ENCODE measurements around the gene PCNX1. TPM values are rescaled to one million over a fixed set of nuclear protein-coding genes. Genes with fewer than 3 reads are reported as not detected.
"Not testable (repeated sequence)": the region's sequence is repeated elsewhere in the genome, so short reads cannot be mapped to it uniquely, and the experiment has no call there.

PCNX1 gene
- total RNA-seq, 1 donor from 2014 or later, result 56.0 TPM

DNA sequence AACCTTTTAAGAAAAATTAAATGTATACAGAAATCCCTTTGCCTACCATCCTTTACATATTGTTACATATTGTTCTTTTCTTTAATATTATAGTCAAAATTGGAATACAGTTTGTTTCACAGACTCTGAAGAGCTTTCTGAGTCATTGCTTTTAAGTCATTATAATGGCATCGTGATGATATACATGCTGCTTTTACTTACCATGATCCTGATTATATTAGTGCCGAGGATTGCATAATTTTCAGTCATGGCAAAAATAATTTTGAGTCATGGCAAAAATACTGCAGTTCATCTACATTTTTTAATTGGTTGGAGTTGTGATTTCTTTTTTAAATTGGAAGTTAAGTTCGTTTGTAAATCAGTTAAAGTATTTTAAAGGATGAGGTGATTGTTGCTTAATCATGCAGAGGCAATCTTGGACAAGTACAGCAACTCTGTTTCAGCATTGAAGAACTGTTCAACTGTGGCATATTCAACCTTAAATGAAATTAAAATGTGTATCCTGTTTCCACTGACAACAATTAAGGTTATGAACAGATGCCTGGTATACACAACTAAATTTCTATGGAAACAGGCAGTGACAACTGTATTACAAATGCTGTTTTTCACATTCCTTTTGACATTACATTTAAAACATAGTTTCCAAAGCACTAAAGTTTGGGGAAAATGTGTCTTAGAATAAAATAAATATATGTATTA, 142.3 kb downstream of the PCNX1 start:
- intact Hi-C loops (cut with micrococcal nuclease), result no loop called here
- H3K27ac Mint-ChIP-seq, result no peak overlapping the region
- H3K36me3 Mint-ChIP-seq (ENCODE audit: low read depth), result peaks cover 36% of the 10 kb centered on the region
- H3K4me1 Mint-ChIP-seq, result no peaks in the 10 kb centered on the region
- no peaks in the 10 kb centered on the region for H3K9me3 Mint-ChIP-seq
- H3K27me3 Mint-ChIP-seq, result no peaks in the 10 kb centered on the region
- H3K4me3 Mint-ChIP-seq, result no peak overlapping the region
- no peak for DNase-seq

DNA sequence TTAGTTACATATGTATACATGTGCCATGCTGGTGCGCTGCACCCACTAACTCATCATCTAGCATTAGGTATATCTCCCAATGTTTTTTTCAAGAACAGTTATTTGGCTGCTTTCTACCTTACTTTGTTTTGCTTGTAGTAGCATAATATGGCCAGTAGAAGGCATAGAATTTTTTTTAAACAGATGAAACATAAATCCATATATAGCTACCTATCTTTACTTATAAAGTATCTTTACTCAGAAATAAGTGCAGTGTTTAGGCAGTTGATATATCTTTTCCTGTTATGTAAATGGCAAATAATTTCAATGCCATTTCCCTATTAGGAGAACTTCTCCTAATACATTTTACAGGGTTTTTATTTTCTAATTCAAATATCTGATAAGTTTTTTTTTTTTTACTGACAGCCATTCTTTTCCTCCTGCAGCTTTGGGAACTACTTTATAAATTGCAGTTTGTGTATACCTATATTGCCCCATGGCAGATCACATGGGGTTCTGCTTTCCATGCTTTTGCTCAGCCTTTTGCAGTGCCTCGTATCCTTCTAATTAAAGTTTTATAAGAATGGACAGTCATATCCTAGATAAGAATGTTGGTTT, 143.1 kb downstream of the PCNX1 start:
- no peaks in the 10 kb centered on the region for H3K9me3 Mint-ChIP-seq
- H3K4me1 Mint-ChIP-seq, result no peaks in the 10 kb centered on the region
- no peaks in the 10 kb centered on the region for H3K27me3 Mint-ChIP-seq
- DNase-seq, result no peak
- H3K4me3 Mint-ChIP-seq, result no peak overlapping the region
- H3K36me3 Mint-ChIP-seq (ENCODE audit: low read depth), result peaks cover 34% of the 10 kb centered on the region
- H3K27ac Mint-ChIP-seq, result no peak overlapping the region
- intact Hi-C loops (cut with micrococcal nuclease), result no loop called here

DNA sequence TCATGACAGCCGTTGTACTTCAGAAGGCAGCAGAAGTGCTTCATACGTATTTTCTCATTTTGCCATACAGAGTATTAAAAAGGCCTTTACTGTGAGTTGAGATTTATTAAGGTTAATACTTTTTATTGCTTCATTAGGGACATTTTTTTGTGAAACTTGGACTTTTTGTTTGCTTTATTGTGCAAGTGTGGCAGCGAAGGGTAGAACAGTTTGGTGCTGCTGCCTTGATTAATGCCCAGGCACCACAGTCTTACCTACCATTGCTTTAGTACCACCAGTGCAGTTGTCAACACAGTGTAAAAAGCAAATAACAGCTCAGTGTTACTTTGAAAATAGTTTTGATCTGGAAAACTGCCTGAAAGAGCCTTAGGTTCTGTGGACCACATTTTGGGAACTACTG, 147.4 kb downstream of the PCNX1 start:
- intact Hi-C loops (cut with micrococcal nuclease), result no loop called here
- no peaks in the 10 kb centered on the region for H3K27me3 Mint-ChIP-seq
- H3K9me3 Mint-ChIP-seq, result no peaks in the 10 kb centered on the region
- peaks cover 44% of the 10 kb centered on the region for H3K36me3 Mint-ChIP-seq (ENCODE audit: low read depth)
- no peaks in the 10 kb centered on the region for H3K4me1 Mint-ChIP-seq
- DNase-seq, result no peak
- H3K27ac Mint-ChIP-seq, result no peak overlapping the region
- H3K4me3 Mint-ChIP-seq, result no peak overlapping the region

DNA sequence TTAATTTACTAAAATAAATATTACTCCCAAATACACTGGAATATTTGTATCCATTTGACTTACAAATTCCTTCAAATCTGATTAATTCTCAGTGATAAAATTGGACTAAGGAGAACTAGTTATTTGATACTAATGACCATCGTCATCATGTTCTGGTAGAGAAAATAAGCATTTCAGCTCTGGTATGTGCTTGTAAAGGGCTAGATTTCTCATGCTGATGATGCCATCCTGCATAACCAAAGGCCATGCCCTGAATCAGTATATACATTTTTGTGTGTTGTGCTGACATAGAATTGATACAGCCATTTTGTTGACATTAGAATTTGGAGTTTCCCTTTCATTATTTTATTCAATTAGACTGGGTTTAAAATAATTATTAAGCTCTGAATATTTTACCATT, 148.9 kb downstream of the PCNX1 start:
- intact Hi-C loops (cut with micrococcal nuclease), result no loop called here
- H3K36me3 Mint-ChIP-seq (ENCODE audit: low read depth), result peaks cover 54% of the 10 kb centered on the region
- H3K9me3 Mint-ChIP-seq, result no peaks in the 10 kb centered on the region
- no peak overlapping the region for H3K4me3 Mint-ChIP-seq
- no peaks in the 10 kb centered on the region for H3K27me3 Mint-ChIP-seq
- DNase-seq, result no peak
- H3K27ac Mint-ChIP-seq, result no peak overlapping the region
- no peaks in the 10 kb centered on the region for H3K4me1 Mint-ChIP-seq

DNA sequence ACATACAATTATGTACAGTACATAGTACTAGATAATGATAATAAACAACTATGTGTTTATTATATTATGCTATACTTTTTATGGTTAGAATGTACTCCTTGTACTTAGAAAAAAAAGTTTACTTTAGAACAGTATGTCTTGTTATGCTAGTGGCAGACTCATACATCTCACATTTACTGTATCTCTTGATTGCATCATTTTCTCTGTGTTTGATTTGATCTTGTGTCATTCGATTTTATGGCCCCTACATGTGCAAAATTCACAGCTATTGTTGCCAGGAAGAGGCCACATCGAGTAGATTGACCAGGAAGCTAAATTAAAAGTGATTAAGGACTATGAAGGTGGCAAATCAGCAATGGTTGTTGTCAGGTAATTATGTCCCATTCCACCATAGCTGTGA, 153.0 kb downstream of the PCNX1 start:
- H3K27ac Mint-ChIP-seq, result no peak overlapping the region
- peaks cover 67% of the 10 kb centered on the region for H3K36me3 Mint-ChIP-seq (ENCODE audit: low read depth)
- H3K27me3 Mint-ChIP-seq, result no peaks in the 10 kb centered on the region
- H3K4me1 Mint-ChIP-seq, result no peaks in the 10 kb centered on the region
- H3K9me3 Mint-ChIP-seq, result peaks cover 3% of the 10 kb centered on the region
- no peak overlapping the region for H3K4me3 Mint-ChIP-seq
- no peak for DNase-seq
- intact Hi-C loops (cut with micrococcal nuclease), result no loop called here

DNA sequence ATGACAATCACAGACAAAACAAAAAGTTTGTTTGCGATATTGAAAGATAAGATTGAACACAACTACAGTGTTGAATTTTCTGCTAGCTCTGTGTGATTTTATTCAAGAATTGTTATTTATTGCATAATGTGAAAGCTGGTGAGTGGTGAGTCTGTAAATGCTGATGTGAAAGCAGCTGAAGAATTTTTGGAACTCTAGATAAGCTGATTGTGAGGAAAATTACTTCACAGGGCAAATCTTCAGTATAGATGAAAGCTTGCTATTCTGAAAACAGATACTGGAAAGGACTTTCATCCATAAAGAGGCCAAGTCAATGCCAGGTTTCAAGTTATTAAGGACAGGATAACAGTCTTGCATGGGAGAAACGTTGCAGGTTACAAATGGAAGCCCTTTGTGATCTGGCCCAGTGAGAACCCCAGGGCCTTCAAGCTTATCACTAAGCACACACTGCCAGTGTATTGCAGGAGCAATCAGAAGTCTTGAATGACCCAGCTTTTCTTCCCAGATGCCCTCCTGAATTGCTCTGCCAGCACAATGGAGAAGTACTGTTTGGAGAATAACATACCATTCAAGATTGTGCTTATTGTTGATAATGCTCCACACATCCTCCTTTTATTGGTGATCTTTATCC, 153.7 kb downstream of the PCNX1 start:
- Mint-ChIP-seq H3K27me3 (no peaks in the 10 kb centered on the region), H3K27ac (no peak overlapping the region), H3K4me1 (no peaks in the 10 kb centered on the region), H3K36me3 (ENCODE audit: low read depth) (peaks cover 74% of the 10 kb centered on the region), H3K4me3 (no peak overlapping the region), H3K9me3 (peaks cover 7% of the 10 kb centered on the region)
- intact Hi-C loops (cut with micrococcal nuclease), result no loop called here
- no peak for DNase-seq

DNA sequence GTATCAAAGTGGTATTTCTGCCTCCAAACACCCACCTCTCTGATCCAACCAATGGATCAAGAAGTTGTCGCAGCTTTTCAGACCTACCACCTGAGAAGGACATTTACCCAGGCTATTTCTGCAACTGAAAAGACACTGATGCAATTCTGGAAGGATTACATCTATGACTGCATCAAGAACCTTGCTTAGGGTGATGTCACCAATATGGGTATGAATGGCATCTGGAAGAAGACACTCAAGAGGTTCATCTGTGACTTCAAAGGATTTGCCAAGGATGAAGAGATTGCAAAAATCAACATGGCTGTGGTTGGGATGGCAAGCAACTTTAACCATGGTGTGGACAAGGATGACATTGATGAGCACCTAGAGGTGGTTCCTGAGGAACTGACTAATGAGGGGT, 154.2 kb downstream of the PCNX1 start:
- H3K27ac Mint-ChIP-seq, result no peak overlapping the region
- intact Hi-C loops (cut with micrococcal nuclease), result no loop called here
- H3K27me3 Mint-ChIP-seq, result no peaks in the 10 kb centered on the region

DNA sequence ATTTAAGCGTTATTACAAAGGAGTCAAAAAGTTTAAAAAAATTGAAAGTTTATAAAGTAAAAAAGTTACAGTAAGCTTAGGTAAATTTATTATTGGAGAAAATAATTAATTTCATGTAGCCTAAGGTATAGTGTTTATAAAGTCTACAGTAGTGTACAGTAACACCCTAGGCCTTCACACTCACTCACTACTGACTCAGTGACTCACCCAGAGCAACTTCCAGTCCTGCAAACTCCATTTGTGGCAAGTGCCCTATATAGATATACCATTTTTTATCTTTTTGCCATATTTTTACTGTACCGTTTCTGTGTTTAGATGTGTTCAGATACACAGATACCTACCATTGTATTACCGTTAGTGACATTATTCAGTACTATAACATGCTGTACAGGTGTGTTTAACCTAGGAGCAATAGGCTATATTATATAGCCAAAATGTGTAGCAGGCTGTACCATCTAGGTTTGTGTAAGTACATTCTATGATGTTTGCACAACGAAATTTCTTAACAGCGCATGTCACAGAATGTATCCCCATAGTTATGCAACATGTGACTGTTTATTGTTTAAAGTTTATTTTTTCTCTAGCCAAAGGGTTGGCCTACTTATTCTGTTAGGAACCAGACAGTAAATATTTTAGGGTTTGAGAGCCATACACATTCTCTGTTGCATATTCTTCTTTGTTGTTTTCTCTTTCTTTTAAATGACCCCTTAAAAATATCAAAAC, 155.5 kb downstream of the PCNX1 start:
- no peaks in the 10 kb centered on the region for H3K4me1 Mint-ChIP-seq
- no peak for DNase-seq
- H3K27ac Mint-ChIP-seq, result no peak overlapping the region
- H3K27me3 Mint-ChIP-seq, result no peaks in the 10 kb centered on the region
- peaks cover 81% of the 10 kb centered on the region for H3K36me3 Mint-ChIP-seq (ENCODE audit: low read depth)
- intact Hi-C loops (cut with micrococcal nuclease), result no loop called here
- no peak overlapping the region for H3K4me3 Mint-ChIP-seq
- H3K9me3 Mint-ChIP-seq, result peaks cover 7% of the 10 kb centered on the region

More for the DNA sequence above, 154.2 kb downstream of the PCNX1 start:
- Mint-ChIP-seq H3K4me1 (no peaks in the 10 kb centered on the region), H3K4me3 (no peak overlapping the region), H3K36me3 (ENCODE audit: low read depth) (peaks cover 79% of the 10 kb centered on the region), H3K9me3 (peaks cover 7% of the 10 kb centered on the region)
- no peak for DNase-seq

DNA sequence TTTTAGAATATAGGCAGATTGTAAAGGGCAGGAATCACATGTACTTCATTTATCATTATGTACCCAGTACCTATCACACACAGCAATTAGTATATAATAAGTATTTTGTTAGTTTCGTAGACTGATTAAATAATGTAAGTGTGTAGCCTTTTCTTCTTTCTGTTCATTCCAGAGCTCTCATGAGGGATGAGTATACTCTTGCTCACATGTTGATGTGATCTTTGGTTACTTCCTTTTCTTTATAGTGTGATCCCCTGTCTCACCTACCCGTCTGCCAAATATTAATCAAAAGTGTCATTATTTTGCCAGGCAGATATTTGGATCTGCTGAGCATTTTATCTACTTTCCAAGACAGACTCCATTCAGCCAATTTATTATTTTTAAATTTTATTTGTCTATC, 156.1 kb downstream of the PCNX1 start:
- no peak for DNase-seq
- Mint-ChIP-seq H3K27ac (no peak overlapping the region), H3K4me1 (no peaks in the 10 kb centered on the region), H3K27me3 (no peaks in the 10 kb centered on the region), H3K4me3 (no peak overlapping the region), H3K36me3 (ENCODE audit: low read depth) (peaks cover 75% of the 10 kb centered on the region), H3K9me3 (peaks cover 7% of the 10 kb centered on the region)
- intact Hi-C loops (cut with micrococcal nuclease), result no loop called here

DNA sequence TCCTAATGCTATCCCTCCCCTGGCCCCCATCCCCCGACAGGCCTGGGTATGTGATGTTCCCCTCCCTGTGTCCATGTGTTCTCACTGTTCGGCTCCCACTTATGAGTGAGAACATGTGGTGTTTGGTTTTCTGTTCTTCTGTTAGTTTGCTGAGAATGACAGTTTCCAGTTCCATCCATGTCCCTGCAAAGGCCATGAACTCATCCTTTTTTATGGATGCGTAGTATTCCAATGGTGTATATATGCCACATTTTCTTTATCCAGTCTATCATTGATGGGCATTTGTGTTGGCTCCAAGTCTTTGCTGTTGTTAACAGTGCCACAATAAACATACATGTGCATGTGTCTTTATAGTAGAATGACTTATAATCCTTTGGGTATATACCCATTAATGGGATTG, 157.5 kb downstream of the PCNX1 start:
- H3K4me3 Mint-ChIP-seq; DNase-seq; intact Hi-C loops (cut with micrococcal nuclease); H3K9me3 Mint-ChIP-seq; H3K4me1 Mint-ChIP-seq; H3K27me3 Mint-ChIP-seq; H3K27ac Mint-ChIP-seq: not testable (repeated sequence)
- H3K36me3 Mint-ChIP-seq (ENCODE audit: low read depth), result peaks cover 67% of the 10 kb centered on the region

DNA sequence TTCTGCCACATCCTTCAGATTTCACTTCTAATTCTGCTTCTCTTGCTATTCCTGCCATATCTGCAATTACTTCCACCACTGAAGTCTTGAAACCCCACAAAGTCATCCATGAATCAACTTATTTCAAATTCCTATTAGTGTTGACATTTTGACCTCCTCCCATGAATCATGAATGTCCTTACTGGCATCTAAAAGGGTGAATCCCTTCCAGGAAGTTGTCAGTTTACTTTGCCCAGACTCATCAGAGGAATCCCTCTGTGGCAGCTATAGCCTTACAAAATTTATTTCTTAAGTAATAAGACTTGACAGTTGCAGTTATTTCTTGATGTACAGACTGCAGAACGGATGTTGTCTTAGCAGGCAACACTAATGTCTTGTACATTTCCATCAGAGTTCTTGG, 162.9 kb downstream of the PCNX1 start:
- Mint-ChIP-seq H3K4me1 (peaks cover 16% of the 10 kb centered on the region), H3K27me3 (no peaks in the 10 kb centered on the region), H3K9me3 (peaks cover 5% of the 10 kb centered on the region), H3K36me3 (ENCODE audit: low read depth) (peaks cover 64% of the 10 kb centered on the region), H3K27ac (no peak overlapping the region), H3K4me3 (no peak overlapping the region)
- intact Hi-C loops (cut with micrococcal nuclease), result no loop called here
- no peak for DNase-seq

DNA sequence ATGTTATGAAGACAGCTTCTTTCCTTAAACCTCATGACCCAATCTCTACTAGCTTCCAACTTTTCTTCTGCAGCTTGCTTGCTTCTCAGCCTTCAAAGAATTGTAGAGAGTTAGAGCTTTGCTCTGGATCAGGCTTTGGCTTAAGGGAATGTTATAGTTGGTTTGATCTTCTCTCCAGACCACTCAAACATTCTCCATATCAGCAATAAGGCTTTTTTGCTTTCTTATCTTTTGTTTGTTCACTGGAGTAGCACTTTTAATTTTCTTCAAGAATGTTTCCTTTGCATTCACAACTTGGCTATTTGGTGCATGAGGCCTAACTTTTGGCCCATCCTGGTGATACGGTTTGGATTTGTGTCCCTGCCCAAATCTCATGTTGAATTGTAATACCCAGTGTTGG, 163.8 kb downstream of the PCNX1 start:
- peaks cover 17% of the 10 kb centered on the region for H3K4me1 Mint-ChIP-seq
- intact Hi-C loops (cut with micrococcal nuclease), result no loop called here
- H3K27ac Mint-ChIP-seq, result peak overlapping the region; percentile 4
- peaks cover 61% of the 10 kb centered on the region for H3K36me3 Mint-ChIP-seq (ENCODE audit: low read depth)
- DNase-seq, result no peak
- no peaks in the 10 kb centered on the region for H3K27me3 Mint-ChIP-seq
- H3K4me3 Mint-ChIP-seq, result no peak overlapping the region
- H3K9me3 Mint-ChIP-seq, result no peaks in the 10 kb centered on the region

DNA sequence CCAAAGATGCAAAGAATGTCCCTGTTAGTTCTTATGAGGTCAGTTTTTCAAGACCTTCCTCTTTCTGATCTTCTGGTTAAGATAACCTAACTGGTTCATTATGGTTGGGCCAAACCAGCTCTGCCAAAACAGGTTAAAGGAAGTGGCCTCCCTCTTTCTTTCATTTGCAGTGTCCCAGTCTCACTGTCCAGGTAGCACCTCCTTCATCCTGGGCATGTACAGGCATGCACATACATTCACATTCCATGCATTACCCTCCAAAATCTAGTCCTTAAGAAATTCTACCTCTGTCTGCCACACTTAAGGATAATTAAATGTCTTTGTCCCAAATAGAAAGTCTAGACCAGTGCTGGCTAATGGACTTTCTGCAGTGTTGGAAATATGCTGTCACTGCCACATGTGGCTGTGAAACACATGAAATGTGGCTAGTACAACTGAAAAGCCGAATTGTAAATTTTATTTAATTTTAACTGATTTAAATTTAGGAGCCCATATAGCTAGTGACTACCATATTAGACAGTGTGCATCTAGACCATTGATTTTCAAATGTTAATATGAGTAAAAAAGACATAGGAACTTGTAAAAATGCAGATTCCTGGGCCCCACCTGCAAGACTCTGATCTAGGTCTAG, 169.3 kb downstream of the PCNX1 start:
- no peak overlapping the region for H3K27ac Mint-ChIP-seq
- peaks cover 9% of the 10 kb centered on the region for H3K4me1 Mint-ChIP-seq
- H3K36me3 Mint-ChIP-seq (ENCODE audit: low read depth), result peaks cover 78% of the 10 kb centered on the region
- H3K27me3 Mint-ChIP-seq, result no peaks in the 10 kb centered on the region
- DNase-seq, result no peak
- H3K4me3 Mint-ChIP-seq, result no peak overlapping the region
- intact Hi-C loops (cut with micrococcal nuclease), result no loop called here
- peaks cover 13% of the 10 kb centered on the region for H3K9me3 Mint-ChIP-seq

DNA sequence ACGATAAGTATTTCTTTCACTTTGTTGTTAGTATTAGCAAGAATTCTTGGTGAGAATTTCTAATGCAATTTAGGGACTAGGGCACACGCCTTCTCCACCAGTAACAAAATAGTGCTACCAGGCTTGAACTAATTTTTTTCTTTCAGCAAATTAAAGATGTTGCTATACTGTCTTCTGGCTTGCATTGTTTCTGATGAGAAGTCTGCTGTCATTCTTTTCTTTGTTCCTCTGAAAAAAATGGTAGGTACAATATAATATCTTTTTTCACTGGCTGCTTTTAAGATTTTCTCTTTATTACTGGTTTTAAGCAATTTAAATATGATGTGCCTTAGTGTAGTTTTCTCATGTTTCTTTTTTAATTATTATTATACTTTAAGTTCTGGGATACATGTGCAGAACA, 171.2 kb downstream of the PCNX1 start:
- Mint-ChIP-seq H3K36me3 (ENCODE audit: low read depth) (peaks cover 83% of the 10 kb centered on the region), H3K27ac (no peak overlapping the region), H3K4me1 (peaks cover 6% of the 10 kb centered on the region), H3K9me3 (peaks cover 13% of the 10 kb centered on the region), H3K27me3 (no peaks in the 10 kb centered on the region), H3K4me3 (no peak overlapping the region)
- no peak for DNase-seq
- intact Hi-C loops (cut with micrococcal nuclease), result no loop called here

All from activated CD4-positive, alpha-beta T cell treated with anti-CD3 and anti-CD28 coated beads, Interleukin-2, amount 10 ng/mL, durations not matched to agents 24 days and 14 days (primary cell).